DND-41 (cell line): Measurements from ENCODE around the gene CYP3A7.

Source experiments
- ATAC-seq: fragments of 200-7000 bp; cut with Tn5 transposase; 3 replicates; pipeline ENCODE4 v1.9.1; 2021; ENCODE audit warnings: low read depth; ENCODE audit not compliant: insufficient read depth
- DNase-seq: peaks from one replicate; pipeline ENCODE4 v3.0.0-alpha.2; 2020
- H2AFZ ChIP-seq: 2 replicates; pipeline ENCODE4 v1.6.0; 2012; ENCODE audit warnings: low read depth, low read length
- H3K27ac ChIP-seq: 2 replicates; pipeline ENCODE4 v1.5.1; 2012; ENCODE audit warnings: low read length, inconsistent platforms
- H3K27me3 ChIP-seq: fragments of 200-600 bp; sonication (generic); 2 replicates; pipeline ENCODE4 v1.6.0; 2012; ENCODE audit warnings: low read length, mild to moderate bottlenecking, inconsistent platforms; ENCODE audit not compliant: insufficient read depth, poor library complexity
- H3K36me3 ChIP-seq: 2 replicates; pipeline ENCODE4 v1.5.1; 2012; ENCODE audit warnings: low read length, inconsistent platforms; ENCODE audit not compliant: insufficient read depth
- H3K4me1 ChIP-seq: 2 replicates; pipeline ENCODE4 v1.5.1; 2012; ENCODE audit warnings: mild to moderate bottlenecking, low read length; ENCODE audit not compliant: insufficient read depth
- H3K4me2 ChIP-seq: 2 replicates; pipeline ENCODE4 v1.6.0; 2012; ENCODE audit warnings: mild to moderate bottlenecking, moderate library complexity, low read length, inconsistent platforms; ENCODE audit not compliant: insufficient read depth
- H3K4me3 ChIP-seq, 2 experiments: fragments of 200-600 bp in 1 of 2; shearing (Covaris generic) in 1 of 2; 2 replicates each; pipeline ENCODE4 v1.5.1; 2012 to 2016; ENCODE audit warnings: inconsistent platforms in 2 of 2, low read length in 2 of 2, mild to moderate bottlenecking in 2 of 2, low read depth in 1 of 2, moderate library complexity in 1 of 2
- H3K79me2 ChIP-seq: 2 replicates; pipeline ENCODE4 v1.6.0; 2012; ENCODE audit warnings: low read length, inconsistent platforms; ENCODE audit not compliant: insufficient read depth
- H3K9ac ChIP-seq: 2 replicates; pipeline ENCODE4 v1.6.0; 2012; ENCODE audit warnings: low read depth, mild to moderate bottlenecking, inconsistent platforms, low read length, moderate library complexity
- H3K9me3 ChIP-seq: 2 replicates; pipeline ENCODE4 v1.5.1; 2012; ENCODE audit warnings: low read length, moderate library complexity, mild to moderate bottlenecking, inconsistent platforms; ENCODE audit not compliant: insufficient read depth, severe bottlenecking
- H4K20me1 ChIP-seq: 2 replicates; pipeline ENCODE4 v1.6.0; 2012; ENCODE audit warnings: low read length; ENCODE audit not compliant: insufficient read depth
- EZH2 ChIP-seq: IDR thresholded peaks from 3 replicates; pipeline ENCODE4 v1.6.1; 2012; ENCODE audit warnings: borderline replicate concordance, low read depth, mild to moderate bottlenecking, moderate library complexity, low read length, inconsistent platforms; ENCODE audit not compliant: severe bottlenecking
- TF ChIP-seq, protein P1 (sequence below): IDR thresholded peaks from 2 replicates; pipeline ENCODE4 v1.5.1; 2012; ENCODE audit warnings: borderline replicate concordance, low read length, moderate library complexity, mild to moderate bottlenecking; ENCODE audit not compliant: poor library complexity, severe bottlenecking; ENCODE audit errors: extremely low read depth

The CYP3A7 gene

DNA sequence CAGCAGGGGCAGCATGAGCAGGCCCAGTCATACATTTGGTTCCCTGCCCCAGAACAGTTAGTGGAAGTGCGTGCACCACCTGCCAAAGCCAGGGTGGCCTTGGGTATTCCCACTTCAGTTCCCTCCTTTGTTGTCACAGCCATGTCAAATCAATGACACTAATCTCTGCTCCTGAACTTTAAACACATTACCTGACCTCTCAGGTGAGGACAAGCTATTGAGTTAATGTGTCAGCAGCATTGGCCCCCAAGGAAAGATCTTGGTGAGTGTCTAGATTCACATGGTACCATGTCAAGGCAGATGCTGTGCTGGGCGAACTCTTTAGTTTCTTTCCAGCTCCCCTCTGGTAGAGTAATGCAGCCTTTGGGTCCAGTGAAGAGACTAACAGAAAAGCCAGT is 57.3 kb downstream of the CYP3A7 start:
- H3K9me3 ChIP-seq, result no peaks in the 10 kb centered on the region
- no peaks in the 10 kb centered on the region for H4K20me1 ChIP-seq
- DNase-seq, result no peak
- no peaks in the 10 kb centered on the region for H3K27me3 ChIP-seq
- H3K4me2 ChIP-seq, result no peak overlapping the region
- no peak overlapping the region for H2AFZ ChIP-seq
- H3K27ac ChIP-seq, result no peak overlapping the region
- H3K9ac ChIP-seq, result no peak overlapping the region
- H3K4me1 ChIP-seq, result no peaks in the 10 kb centered on the region
- H3K79me2 ChIP-seq, result no peaks in the 10 kb centered on the region
- no peak overlapping the region for H3K4me3 ChIP-seq
- TF ChIP-seq, protein P1, sequence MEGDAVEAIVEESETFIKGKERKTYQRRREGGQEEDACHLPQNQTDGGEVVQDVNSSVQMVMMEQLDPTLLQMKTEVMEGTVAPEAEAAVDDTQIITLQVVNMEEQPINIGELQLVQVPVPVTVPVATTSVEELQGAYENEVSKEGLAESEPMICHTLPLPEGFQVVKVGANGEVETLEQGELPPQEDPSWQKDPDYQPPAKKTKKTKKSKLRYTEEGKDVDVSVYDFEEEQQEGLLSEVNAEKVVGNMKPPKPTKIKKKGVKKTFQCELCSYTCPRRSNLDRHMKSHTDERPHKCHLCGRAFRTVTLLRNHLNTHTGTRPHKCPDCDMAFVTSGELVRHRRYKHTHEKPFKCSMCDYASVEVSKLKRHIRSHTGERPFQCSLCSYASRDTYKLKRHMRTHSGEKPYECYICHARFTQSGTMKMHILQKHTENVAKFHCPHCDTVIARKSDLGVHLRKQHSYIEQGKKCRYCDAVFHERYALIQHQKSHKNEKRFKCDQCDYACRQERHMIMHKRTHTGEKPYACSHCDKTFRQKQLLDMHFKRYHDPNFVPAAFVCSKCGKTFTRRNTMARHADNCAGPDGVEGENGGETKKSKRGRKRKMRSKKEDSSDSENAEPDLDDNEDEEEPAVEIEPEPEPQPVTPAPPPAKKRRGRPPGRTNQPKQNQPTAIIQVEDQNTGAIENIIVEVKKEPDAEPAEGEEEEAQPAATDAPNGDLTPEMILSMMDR, result no peak
- TF ChIP-seq EZH2, result no peak
- H3K36me3 ChIP-seq, result no peaks in the 10 kb centered on the region
- ATAC-seq, result no peak

DNA sequence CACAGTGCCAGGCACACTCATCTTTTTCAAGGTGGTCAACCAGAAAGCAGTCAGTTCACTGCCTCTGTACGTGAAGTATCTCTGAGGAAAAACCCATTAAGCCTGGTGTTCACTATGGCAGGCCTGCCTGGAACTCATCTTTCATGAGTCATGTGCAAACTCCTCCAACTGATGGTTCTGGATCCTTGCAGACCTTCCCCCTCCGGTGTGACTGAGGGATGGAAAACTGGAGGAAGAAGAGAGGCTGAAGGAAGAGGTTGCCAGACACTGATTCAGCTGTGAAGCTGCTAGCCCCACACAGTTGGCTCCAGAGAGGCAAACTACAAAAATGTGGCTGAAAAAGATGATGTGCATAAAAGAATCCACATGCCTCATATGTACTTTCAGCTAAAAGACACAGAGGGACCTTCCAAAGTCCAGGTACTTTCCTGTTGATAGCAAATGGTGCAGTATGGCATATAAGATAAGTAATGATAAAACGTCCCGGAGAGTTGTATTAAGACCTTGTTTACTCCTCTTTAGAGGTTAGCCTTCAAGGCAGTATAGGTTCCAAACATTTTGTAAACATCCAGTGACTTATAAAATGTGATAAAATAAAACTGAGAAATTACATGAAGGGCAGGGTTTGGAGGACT is 57.9 kb downstream of the CYP3A7 start:
- no peak for DNase-seq
- H4K20me1 ChIP-seq, result no peaks in the 10 kb centered on the region
- H3K9ac ChIP-seq, result no peak overlapping the region
- H3K36me3 ChIP-seq, result no peaks in the 10 kb centered on the region
- ATAC-seq, result no peak
- H3K4me3 ChIP-seq, result no peak overlapping the region
- H3K27me3 ChIP-seq, result no peaks in the 10 kb centered on the region
- H2AFZ ChIP-seq, result no peak overlapping the region
- no peak for TF ChIP-seq EZH2
- TF ChIP-seq, protein P1, result no peak
- no peak overlapping the region for H3K4me2 ChIP-seq
- no peaks in the 10 kb centered on the region for H3K4me1 ChIP-seq
- H3K79me2 ChIP-seq, result no peaks in the 10 kb centered on the region
- H3K27ac ChIP-seq, result no peak overlapping the region
- H3K9me3 ChIP-seq, result no peaks in the 10 kb centered on the region

DNA sequence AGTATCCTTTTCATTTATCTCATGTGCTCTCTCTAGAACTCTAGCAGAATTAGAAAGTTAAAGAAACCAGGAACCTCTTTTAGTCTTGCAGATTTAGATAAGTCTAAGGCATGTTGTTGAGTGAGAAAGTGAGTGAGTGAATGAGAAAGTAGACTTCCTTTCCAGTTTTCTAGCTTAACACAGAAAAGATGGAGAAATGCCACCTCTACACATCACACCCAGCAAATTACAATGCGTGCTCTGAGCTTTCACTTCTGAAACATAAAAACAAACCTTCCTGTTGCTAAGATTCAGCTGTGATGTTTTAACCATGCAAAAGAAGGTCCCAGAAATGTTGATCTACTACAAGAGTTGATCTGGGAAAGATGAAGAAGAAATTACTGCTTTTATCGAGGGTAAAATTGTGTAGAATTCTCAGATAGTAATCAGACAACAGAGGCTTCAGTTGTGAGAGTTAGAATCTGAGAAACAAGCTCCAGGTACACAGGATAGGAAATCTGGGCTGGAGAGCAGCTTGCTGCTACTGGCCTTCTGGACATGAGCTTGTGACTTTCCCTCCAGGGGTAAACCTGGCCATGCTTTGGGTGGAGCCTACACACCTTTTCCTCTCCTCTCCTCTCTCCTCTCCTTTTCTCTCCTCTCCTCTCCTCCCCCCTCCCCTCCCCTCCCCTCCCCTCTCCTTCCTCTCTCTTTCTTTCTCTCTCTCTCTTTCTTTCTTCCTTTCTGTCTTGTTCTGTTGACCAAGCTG is 59.8 kb downstream of the CYP3A7 start:
- no peak overlapping the region for H3K4me3 ChIP-seq
- ATAC-seq, result no peak

More for the DNA sequence above, 59.8 kb downstream of the CYP3A7 start:
- Histone ChIP-seq H3K9me3 (no peaks in the 10 kb centered on the region), H2AFZ (no peak overlapping the region), H3K79me2 (no peaks in the 10 kb centered on the region), H3K36me3 (no peaks in the 10 kb centered on the region), H3K4me2 (no peak overlapping the region), H3K4me1 (no peaks in the 10 kb centered on the region), H3K27ac (no peak overlapping the region), H3K27me3 (no peaks in the 10 kb centered on the region), H3K9ac (no peak overlapping the region), H4K20me1 (no peaks in the 10 kb centered on the region)
- DNase-seq, result no peak
- TF ChIP-seq EZH2, result no peak
- TF ChIP-seq, protein P1, result no peak
